GM12878 (cell line): ENCODE results near the gene LRRC73. TPM values are rescaled to one million over a fixed set of nuclear protein-coding genes. Genes with fewer than 3 reads are reported as not detected.

ENCODE experiments used
- ATAC-seq: fragments of 200-7000 bp; cut with Tn5 transposase; 3 replicates; pipeline ENCODE4 v1.9.1; 2020; ENCODE audit warnings: mild to moderate bottlenecking, moderate library complexity
- Bru-seq: library from RNA; stranded (reverse); fragments of 400-500 nt; gene quantifications from one replicate; lab custom pipeline; 2021; lab: Mats Ljungman, UMichigan
- BruChase-seq, 2 experiments: library from RNA; stranded (reverse); fragments of 400-500 nt; gene quantifications; one replicate each; lab custom pipeline; 2021; lab: Mats Ljungman, UMichigan
- BruUV-seq: library from RNA; stranded (reverse); fragments of 400-500 nt; replicated peaks from 2 replicates; lab custom pipeline; 2021; lab: Mats Ljungman, UMichigan
- CTCF ChIA-PET: fragments of 300-600 bp; sonication (Branson Sonifier 250); formaldehyde crosslinking; extraction: SDS; loops from one replicate; lab custom pipeline; 2021; ENCODE audit warnings: inconsistent platforms; lab: Yijun Ruan, JAX
- POLR2A ChIA-PET: fragments of 350-600 bp; formaldehyde crosslinking; extraction: SDS; loops from one replicate; lab custom pipeline; 2021; ENCODE audit warnings: inconsistent platforms; lab: Charles Lee
- RAD21 ChIA-PET: fragments of 300-600 bp; sonication (Branson Sonifier 250); formaldehyde crosslinking; loops from one replicate; lab custom pipeline; 2023; ENCODE audit warnings: antibody characterized with exemption; ENCODE audit not compliant: unreplicated experiment; lab: Charles Lee
- SMC1A ChIA-PET: fragments of 300-600 bp; sonication (Branson Sonifier 250); formaldehyde crosslinking; loops from one replicate; lab custom pipeline; 2023; ENCODE audit not compliant: unreplicated experiment, uncharacterized antibody; lab: Charles Lee
- DNase-seq: peaks from one replicate; pipeline ENCODE4 v3.0.0-alpha.2; 2011; ENCODE audit warnings: low read depth, low spot score
- FAIRE-seq: peaks from 3 replicates; lab custom pipeline; 2011; peaks lifted over from hg19 to GRCh38; lab: Jason Lieb, UNC
- H2AFZ ChIP-seq: 2 replicates; pipeline ENCODE4 v1.6.0; 2011; ENCODE audit warnings: low read depth, low read length, control low read depth; ENCODE audit not compliant: control insufficient read depth
- H3K27ac ChIP-seq: 2 replicates; pipeline ENCODE4 v1.5.1; 2011; ENCODE audit warnings: control low read depth; ENCODE audit not compliant: control insufficient read depth, insufficient read depth
- H3K27me3 ChIP-seq, 2 experiments: replicated peaks in 1 of 2; 2 replicates each; pipeline versions ENCODE4 v1.6.0 to v1.6.1; 2011; ENCODE audit warnings: low read length in 1 of 2; ENCODE audit not compliant: control insufficient read depth in 2 of 2, insufficient read depth in 2 of 2
- H3K36me3 ChIP-seq, 2 experiments: 2 replicates each; pipeline ENCODE4 v1.5.1; 2011; ENCODE audit warnings: low read length in 1 of 2; ENCODE audit not compliant: control insufficient read depth in 2 of 2, insufficient read depth in 2 of 2
- H3K4me1 ChIP-seq: 2 replicates; pipeline ENCODE4 v1.6.1; 2011; ENCODE audit warnings: mild to moderate bottlenecking, low read length, moderate library complexity, mixed read lengths; ENCODE audit not compliant: control insufficient read depth, insufficient read depth
- H3K4me2 ChIP-seq: 2 replicates; pipeline ENCODE4 v1.6.0; 2011; ENCODE audit warnings: control low read depth; ENCODE audit not compliant: control insufficient read depth, insufficient read depth
- H3K4me3 ChIP-seq: fragments of 200-600 bp; sonication (generic); 2 replicates; pipeline ENCODE4 v1.5.1; 2016
- H3K79me2 ChIP-seq: 2 replicates; pipeline ENCODE4 v1.6.0; 2011; ENCODE audit warnings: low read length; ENCODE audit not compliant: control insufficient read depth, insufficient read depth
- H3K9ac ChIP-seq: 2 replicates; pipeline ENCODE4 v1.8.0; 2011; ENCODE audit warnings: low read length, control low read depth, mixed read lengths; ENCODE audit not compliant: control insufficient read depth, insufficient read depth
- H3K9me3 ChIP-seq: replicated peaks from 3 replicates; pipeline ENCODE4 v1.5.1; 2011; ENCODE audit warnings: mild to moderate bottlenecking, low read length; ENCODE audit not compliant: control insufficient read depth, insufficient read depth
- H4K20me1 ChIP-seq: 2 replicates; pipeline ENCODE4 v1.6.0; 2011; ENCODE audit not compliant: control insufficient read depth, insufficient read depth
- BHLHE40 ChIP-seq, 2 experiments: fragments of 450-650 bp in 1 of 2; IDR thresholded peaks; 2 replicates each; pipeline ENCODE4 v1.6.1; 2011 to 2017; ENCODE audit warnings: low read depth in 2 of 2, borderline replicate concordance in 1 of 2, improper control_type of control experiment in 1 of 2, low read length in 1 of 2, mild to moderate bottlenecking in 1 of 2
- CREB1 ChIP-seq: IDR thresholded peaks from 2 replicates; pipeline ENCODE4 v1.6.1; 2012; ENCODE audit warnings: low read depth, mild to moderate bottlenecking, inconsistent platforms
- DPF2 ChIP-seq: fragments of 450-650 bp; IDR thresholded peaks from 2 replicates; pipeline ENCODE4 v1.6.1; 2017; ENCODE audit warnings: mild to moderate bottlenecking
- GATAD2B ChIP-seq: fragments of 450-650 bp; conservative IDR thresholded peaks from 2 replicates; pipeline ENCODE4 v1.6.1; 2017; ENCODE audit warnings: low read depth, mild to moderate bottlenecking, moderate library complexity
- HDGF ChIP-seq: fragments of 450-650 bp; IDR thresholded peaks from 2 replicates; pipeline ENCODE4 v1.6.1; 2016; ENCODE audit warnings: antibody characterized with exemption
- IKZF1 ChIP-seq: fragments of 450-650 bp; conservative IDR thresholded peaks from 2 replicates; pipeline ENCODE4 v1.6.1; 2017; ENCODE audit warnings: antibody characterized with exemption, mild to moderate bottlenecking
- KAT2A ChIP-seq: conservative IDR thresholded peaks from 2 replicates; pipeline ENCODE4 v1.6.1; 2011; ENCODE audit warnings: low read depth, low read length; ENCODE audit not compliant: control insufficient read depth
- RELA ChIP-seq: fragments of 450-650 bp; IDR thresholded peaks from 2 replicates; pipeline ENCODE4 v1.8.0; 2014; ENCODE audit warnings: borderline replicate concordance; ENCODE audit not compliant: partially characterized antibody
- WGBS: methylation state at CpG from one replicate; pipeline ENCODE4 v1.1.6; 2016; ENCODE audit warnings: low lambda C conversion rate; ENCODE audit not compliant: insufficient replicate concordance, insufficient coverage; ENCODE audit errors: missing lambda C conversion rate; 5-methylcytosine and 5-hydroxymethylcytosine counted together
- in situ Hi-C: fragments of 300-500 bp; cut with MboI; formaldehyde crosslinking; loops from 9 replicates; pipeline ENCODE4 v1.14.3; 2018; ENCODE audit warnings: mixed read lengths
- intact Hi-C: fragments of 100-400 bp; cut with micrococcal nuclease; formaldehyde crosslinking; loops from one replicate; pipeline ENCODE4 v1.14.2; 2022; ENCODE audit not compliant: unreplicated experiment
- long read RNA-seq, 2 experiments: library from polyadenylated mRNA; unstranded; transcript quantifications; one replicate each; pipeline ENCODE4 v2.0.0, GENCODE V29; 2019 to 2020
- polyA minus RNA-seq, 3 experiments: library from RNA; depleted of rRNA, polyadenylated mRNA; stranded (reverse); fragments of >200 nt; gene quantifications; 2 replicates each; pipeline ENCODE4 v1.2.3, GENCODE V29; 2011
- polyA plus RNA-seq, 11 experiments: library from polyadenylated mRNA; depleted of rRNA in 4 of 11; unstranded in 6 of 11; stranded (reverse) in 5 of 11; fragments of >200 nt; fragmentation: Nextera tagmentation in 4 of 11; fragmentation: Illumina TruSeq in 1 of 11; extraction: Ambion mirVana in 4 of 11; extraction: Trizol in 1 of 11; gene quantifications; 1 replicate in 1 of 11; 2 replicates in 10 of 11; pipeline versions ENCODE4 v1.2.1 to v1.2.3, GENCODE V29; 2011 to 2016; ENCODE audit warnings: inconsistent platforms in 2 of 11, missing spikeins in 2 of 11, low read depth in 1 of 11
- total RNA-seq, 4 experiments: library from RNA; depleted of rRNA in 3 of 4; stranded (reverse); fragments of >200 nt in 3 of 4; fragmentation: Illumina TruSeq in 1 of 4; extraction: Trizol in 1 of 4; gene quantifications; 2 replicates each; pipeline versions ENCODE4 v1.2.1 to v1.2.3, GENCODE V29; 2013 to 2021
- TF ChIP-seq, protein P1 (sequence below): fragments of 450-650 bp; IDR thresholded peaks from 2 replicates; pipeline ENCODE4 v1.6.1; 2017; ENCODE audit warnings: mild to moderate bottlenecking, moderate library complexity
- TF ChIP-seq, protein P2 (sequence below): fragments of 450-650 bp; IDR thresholded peaks from 2 replicates; pipeline ENCODE4 v1.6.1; 2017; ENCODE audit warnings: mild to moderate bottlenecking, low read depth, inconsistent platforms; ENCODE audit not compliant: poor library complexity, severe bottlenecking

Gene LRRC73, protein sequence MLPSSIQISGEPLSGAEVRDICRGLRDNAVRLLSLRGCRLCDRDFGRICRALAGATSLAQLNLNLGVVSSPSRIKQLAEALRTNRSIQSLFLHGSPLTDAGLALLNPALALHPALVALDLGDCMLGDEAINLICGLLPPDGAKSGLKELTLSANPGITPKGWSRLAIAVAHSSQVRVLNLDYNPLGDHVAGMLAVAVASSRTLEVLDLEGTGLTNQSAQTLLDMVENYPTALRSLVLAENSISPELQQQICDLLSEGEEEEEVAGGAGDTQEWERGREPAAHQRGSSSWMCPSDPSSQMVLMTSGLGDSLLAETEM
- total RNA-seq (2013; cell fraction: nucleolus; rRNA removed): 0.23 and 0.51 TPM in 2 replicates
- total RNA-seq (2014; rRNA removed) (not detected in 2 replicates), total RNA-seq (2014; rRNA removed; fragmentation: Illumina TruSeq; extraction: Trizol) (not detected in 2 replicates), total RNA-seq (2021) (0.13 and 0.19 TPM in 2 replicates), polyA plus RNA-seq (2011; rRNA removed) (not detected in 2 replicates), polyA plus RNA-seq (2014; fragmentation: Illumina TruSeq; extraction: Trizol) (not detected in 2 replicates), polyA plus RNA-seq (2014; fragmentation: Nextera tagmentation; extraction: Ambion mirVana) (not detected), polyA plus RNA-seq (2014; rRNA removed) (0.09 TPM in 1 of 2 replicates, not detected in the other), polyA plus RNA-seq (2016; fragmentation: Nextera tagmentation; extraction: Ambion mirVana) (not detected), polyA minus RNA-seq (2011; rRNA and poly(A)+ RNA removed) (0.15 TPM in 1 of 2 replicates, not detected in the other), Bru-seq, nascent RNA (percentile 32 among the genes with signal in this experiment), BruChase-seq, experiment 1, labeled RNA remaining after a 6-hour chase (percentile 10 among the genes with signal in this experiment), BruChase-seq, experiment 2, labeled RNA remaining after a 2-hour chase (percentile 23 among the genes with signal in this experiment)
- polyA plus RNA-seq (2011; ENCODE audit: low read depth): not detected
- polyA plus RNA-seq (2011; cell fraction: cytosol; rRNA removed): 0.03 TPM in 2 replicates
- 0.09 and 0.15 TPM in 2 replicates for polyA plus RNA-seq (2011; cell fraction: nucleus; rRNA removed)
- polyA plus RNA-seq (2012): not detected in 2 replicates
- polyA minus RNA-seq (2011; cell fraction: cytosol; rRNA and poly(A)+ RNA removed): not detected in 2 replicates
- 0.60 and 0.86 TPM in 2 replicates for polyA minus RNA-seq (2011; cell fraction: nucleus; rRNA and poly(A)+ RNA removed)
- long read RNA-seq, experiment 1: 0 reads
- long read RNA-seq, experiment 2: 0 reads

DNA sequence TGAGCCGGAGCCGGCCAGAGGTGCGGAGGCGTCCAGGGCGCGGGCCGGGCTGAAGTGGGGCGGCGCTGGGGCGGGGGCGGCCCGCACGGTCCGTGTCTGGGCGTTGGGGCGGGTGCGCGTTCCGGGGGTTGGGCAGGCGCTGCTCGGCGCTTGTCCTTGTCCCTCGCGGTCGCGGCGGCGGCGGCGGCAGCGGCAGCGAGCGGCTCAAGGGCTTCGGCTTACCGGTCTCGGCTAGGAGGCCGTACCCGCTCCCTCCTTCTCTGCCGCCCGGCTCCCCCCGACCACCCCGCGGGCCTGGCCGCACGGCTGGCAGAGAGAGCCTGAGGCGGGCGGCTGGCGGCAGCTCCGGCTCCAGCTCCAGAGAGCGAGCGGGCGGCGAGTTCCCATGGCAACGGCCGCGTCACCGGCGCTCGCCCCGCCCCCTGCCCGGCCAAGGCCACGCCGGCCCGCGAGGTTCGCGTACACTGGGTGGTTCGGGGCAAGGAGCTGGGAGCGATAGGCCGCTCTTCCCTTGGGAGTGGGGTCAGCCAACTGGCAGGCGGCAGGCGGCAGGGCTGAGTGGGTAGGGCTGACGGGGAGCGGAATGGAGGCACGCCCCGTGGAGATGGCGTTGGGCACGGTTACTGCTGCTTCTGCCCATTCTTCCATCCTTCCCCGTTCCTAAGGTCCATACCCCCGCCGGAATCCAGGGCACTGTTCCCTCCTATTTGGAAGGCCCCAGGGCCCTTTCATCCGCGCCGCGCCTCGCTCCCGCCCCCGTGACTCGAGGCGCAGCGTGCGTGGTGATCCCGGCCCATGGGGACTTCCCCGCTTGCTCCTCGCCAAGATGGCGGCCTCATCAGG lies at the start of gene LRRC73:
LRRC73 (minus strand) TSS at position 363 of the 843 bp plus-strand sequence. CDS start 561 bp downstream, outside the sequence.
- no TSS peak for BruUV-seq
- intact Hi-C loops (loop anchor here (5.0 kb wide), 1 partner anchor 128 kb away; no protein-coding TSS in a partner anchor), in situ Hi-C loops (loop anchor here (5.0 kb wide), 1 partner anchor 253 kb away; no protein-coding TSS in a partner anchor)
- SMC1A ChIA-PET: interaction anchor here (0.6 to 1.4 kb wide), 2 partner anchors 247 to 374 kb away, joined by 3 read pairs; no protein-coding TSS in a partner anchor
- H3K79me2 ChIP-seq: peaks cover 3% of the 10 kb centered on the region
- no peaks in the 10 kb centered on the region for H4K20me1 ChIP-seq
- H3K4me3 ChIP-seq: peak within 1 kb of the TSS; percentile 65; the same call in 1 of the 2 replicates
- H3K4me2 ChIP-seq: peak within 1 kb of the TSS; percentile 94
- DNase-seq: no peak
- H3K27me3 ChIP-seq: peaks cover 0 to 2% of the 10 kb centered on the region in 2 experiments; a peak in 1 of 4 replicates
- H3K27ac ChIP-seq: no peak within 1 kb of the TSS
- WGBS: 15% methylated on average over 45 of the region's 96 CpGs
- CTCF ChIA-PET: interaction anchor here (0.7 to 6.8 kb wide), 7 partner anchors 15 to 297 kb away, joined by 3 to 70 read pairs (median 3); no protein-coding TSS in a partner anchor
- H3K36me3 ChIP-seq: peaks cover 13 to 14% of the 10 kb centered on the region in 2 experiments; a peak in 3 of 4 replicates
- no peak within 1 kb of the TSS for H3K9ac ChIP-seq
- POLR2A ChIA-PET: interaction anchor here (0.6 kb wide), 1 partner anchor 116 kb away, joined by 5 read pairs; no protein-coding TSS in a partner anchor
- RAD21 ChIA-PET: interaction anchor here (0.9 kb wide), 1 partner anchor 242 kb away, joined by 3 read pairs; no protein-coding TSS in a partner anchor
- ATAC-seq: peak; percentile 87
- peaks cover 4% of the 10 kb centered on the region; the same call in 1 of the 2 replicates for H3K4me1 ChIP-seq
- H3K9me3 ChIP-seq: no peaks in the 10 kb centered on the region
- peak within 1 kb of the TSS; percentile 12; the same call in 1 of the 2 replicates for H2AFZ ChIP-seq
- peak; percentile 84 for FAIRE-seq
- TF ChIP-seq HDGF (no peak), RELA (peak; percentile 6), IKZF1 (peak; percentile 55), KAT2A (no peak), BHLHE40 (IDR thresholded peaks at IDR 0.05; ENCODE audit: borderline replicate concordance in 1 of 2, low read depth in 2 of 2, low read length in 1 of 2) (peak in 1 of 2 experiments; percentile 43; a peak in 1 of 4 replicates), GATAD2B (peak; percentile 57; the same call in 1 of the 2 replicates), CREB1 (peak; percentile 91), DPF2 (peak; percentile 64)
- TF ChIP-seq, protein P1, sequence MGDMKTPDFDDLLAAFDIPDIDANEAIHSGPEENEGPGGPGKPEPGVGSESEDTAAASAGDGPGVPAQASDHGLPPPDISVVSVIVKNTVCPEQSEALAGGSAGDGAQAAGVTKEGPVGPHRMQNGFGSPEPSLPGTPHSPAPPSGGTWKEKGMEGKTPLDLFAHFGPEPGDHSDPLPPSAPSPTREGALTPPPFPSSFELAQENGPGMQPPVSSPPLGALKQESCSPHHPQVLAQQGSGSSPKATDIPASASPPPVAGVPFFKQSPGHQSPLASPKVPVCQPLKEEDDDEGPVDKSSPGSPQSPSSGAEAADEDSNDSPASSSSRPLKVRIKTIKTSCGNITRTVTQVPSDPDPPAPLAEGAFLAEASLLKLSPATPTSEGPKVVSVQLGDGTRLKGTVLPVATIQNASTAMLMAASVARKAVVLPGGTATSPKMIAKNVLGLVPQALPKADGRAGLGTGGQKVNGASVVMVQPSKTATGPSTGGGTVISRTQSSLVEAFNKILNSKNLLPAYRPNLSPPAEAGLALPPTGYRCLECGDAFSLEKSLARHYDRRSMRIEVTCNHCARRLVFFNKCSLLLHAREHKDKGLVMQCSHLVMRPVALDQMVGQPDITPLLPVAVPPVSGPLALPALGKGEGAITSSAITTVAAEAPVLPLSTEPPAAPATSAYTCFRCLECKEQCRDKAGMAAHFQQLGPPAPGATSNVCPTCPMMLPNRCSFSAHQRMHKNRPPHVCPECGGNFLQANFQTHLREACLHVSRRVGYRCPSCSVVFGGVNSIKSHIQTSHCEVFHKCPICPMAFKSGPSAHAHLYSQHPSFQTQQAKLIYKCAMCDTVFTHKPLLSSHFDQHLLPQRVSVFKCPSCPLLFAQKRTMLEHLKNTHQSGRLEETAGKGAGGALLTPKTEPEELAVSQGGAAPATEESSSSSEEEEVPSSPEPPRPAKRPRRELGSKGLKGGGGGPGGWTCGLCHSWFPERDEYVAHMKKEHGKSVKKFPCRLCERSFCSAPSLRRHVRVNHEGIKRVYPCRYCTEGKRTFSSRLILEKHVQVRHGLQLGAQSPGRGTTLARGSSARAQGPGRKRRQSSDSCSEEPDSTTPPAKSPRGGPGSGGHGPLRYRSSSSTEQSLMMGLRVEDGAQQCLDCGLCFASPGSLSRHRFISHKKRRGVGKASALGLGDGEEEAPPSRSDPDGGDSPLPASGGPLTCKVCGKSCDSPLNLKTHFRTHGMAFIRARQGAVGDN: 0 out of 2 replicates have a peak, but pooled peaks have one; percentile 38
- TF ChIP-seq, protein P2, sequence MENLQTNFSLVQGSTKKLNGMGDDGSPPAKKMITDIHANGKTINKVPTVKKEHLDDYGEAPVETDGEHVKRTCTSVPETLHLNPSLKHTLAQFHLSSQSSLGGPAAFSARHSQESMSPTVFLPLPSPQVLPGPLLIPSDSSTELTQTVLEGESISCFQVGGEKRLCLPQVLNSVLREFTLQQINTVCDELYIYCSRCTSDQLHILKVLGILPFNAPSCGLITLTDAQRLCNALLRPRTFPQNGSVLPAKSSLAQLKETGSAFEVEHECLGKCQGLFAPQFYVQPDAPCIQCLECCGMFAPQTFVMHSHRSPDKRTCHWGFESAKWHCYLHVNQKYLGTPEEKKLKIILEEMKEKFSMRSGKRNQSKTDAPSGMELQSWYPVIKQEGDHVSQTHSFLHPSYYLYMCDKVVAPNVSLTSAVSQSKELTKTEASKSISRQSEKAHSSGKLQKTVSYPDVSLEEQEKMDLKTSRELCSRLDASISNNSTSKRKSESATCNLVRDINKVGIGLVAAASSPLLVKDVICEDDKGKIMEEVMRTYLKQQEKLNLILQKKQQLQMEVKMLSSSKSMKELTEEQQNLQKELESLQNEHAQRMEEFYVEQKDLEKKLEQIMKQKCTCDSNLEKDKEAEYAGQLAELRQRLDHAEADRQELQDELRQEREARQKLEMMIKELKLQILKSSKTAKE: no peak
